ENCODE measurements around the gene EXT2.

EXT2 gene

GRCh38 chr11:44252999-44253602, 157.6 kb downstream of the EXT2 start:
- DNase-seq: no peak
- in situ Hi-C loops (cut with MboI; ENCODE audit: low pct_unique_long_range_greater_than_20kb, low sequenced_read_pairs): no loop called here

- no peak for DNase-seq
- in situ Hi-C loops (cut with MboI; ENCODE audit: low pct_unique_long_range_greater_than_20kb, low sequenced_read_pairs): no loop called here
Measured at GRCh38 chr11:44255406-44256071, 160.1 kb downstream of the EXT2 start.

- no peak for DNase-seq
- in situ Hi-C loops (cut with MboI; ENCODE audit: low pct_unique_long_range_greater_than_20kb, low sequenced_read_pairs): no loop called here
Measured at GRCh38 chr11:44256673-44257291, 161.3 kb downstream of the EXT2 start.

- DNase-seq: no peak
- in situ Hi-C loops (cut with MboI; ENCODE audit: low pct_unique_long_range_greater_than_20kb, low sequenced_read_pairs): no loop called here
Measured at GRCh38 chr11:44257338-44258189, 162.1 kb downstream of the EXT2 start.

GRCh38 chr11:44258190-44258489, 162.7 kb downstream of the EXT2 start:
- in situ Hi-C loops (cut with MboI; ENCODE audit: low pct_unique_long_range_greater_than_20kb, low sequenced_read_pairs): no loop called here
- DNase-seq: no peak

- in situ Hi-C loops (cut with MboI; ENCODE audit: low pct_unique_long_range_greater_than_20kb, low sequenced_read_pairs): no loop called here
- no peak for DNase-seq
Measured at GRCh38 chr11:44258839-44259420, 163.5 kb downstream of the EXT2 start.

GRCh38 chr11:44260081-44260480, 164.6 kb downstream of the EXT2 start:
- DNase-seq: no peak
- in situ Hi-C loops (cut with MboI; ENCODE audit: low pct_unique_long_range_greater_than_20kb, low sequenced_read_pairs): no loop called here

- DNase-seq: no peak
- in situ Hi-C loops (cut with MboI; ENCODE audit: low pct_unique_long_range_greater_than_20kb, low sequenced_read_pairs): no loop called here
Measured at GRCh38 chr11:44261800-44262591, 166.5 kb downstream of the EXT2 start.

GRCh38 chr11:44263738-44264437, 168.4 kb downstream of the EXT2 start:
- DNase-seq: no peak
- in situ Hi-C loops (cut with MboI; ENCODE audit: low pct_unique_long_range_greater_than_20kb, low sequenced_read_pairs): no loop called here

GRCh38 chr11:44264438-44264749, 168.9 kb downstream of the EXT2 start:
- DNase-seq: no peak
- in situ Hi-C loops (cut with MboI; ENCODE audit: low pct_unique_long_range_greater_than_20kb, low sequenced_read_pairs): no loop called here

GRCh38 chr11:44264761-44265160, 169.3 kb downstream of the EXT2 start:
- no peak for DNase-seq
- in situ Hi-C loops (cut with MboI; ENCODE audit: low pct_unique_long_range_greater_than_20kb, low sequenced_read_pairs): no loop called here

- in situ Hi-C loops (cut with MboI; ENCODE audit: low pct_unique_long_range_greater_than_20kb, low sequenced_read_pairs): no loop called here
- DNase-seq: no peak
Measured at GRCh38 chr11:44266056-44266780, 170.7 kb downstream of the EXT2 start.

- in situ Hi-C loops (cut with MboI; ENCODE audit: low pct_unique_long_range_greater_than_20kb, low sequenced_read_pairs): no loop called here
- no peak for DNase-seq
Measured at GRCh38 chr11:44267006-44267749, 171.7 kb downstream of the EXT2 start.

- DNase-seq: no peak
- in situ Hi-C loops (cut with MboI; ENCODE audit: low pct_unique_long_range_greater_than_20kb, low sequenced_read_pairs): no loop called here
Measured at GRCh38 chr11:44267750-44268613, 172.5 kb downstream of the EXT2 start.

GRCh38 chr11:44268614-44269080, 173.2 kb downstream of the EXT2 start:
- in situ Hi-C loops (cut with MboI; ENCODE audit: low pct_unique_long_range_greater_than_20kb, low sequenced_read_pairs): no loop called here
- DNase-seq: no peak

Measured in KBM-7 (cell line).